Neuronal stem cell (in vitro differentiated cells): Measurements from ENCODE around the gene MFAP2.
A peak's percentile ranks its signal among the peaks of the same experiment; 100 is the strongest.

ENCODE experiments used
- DNase-seq: peaks from one replicate; pipeline ENCODE4 v3.0.0-alpha.2; 2013; ENCODE audit warnings: low spot score
- H2AFZ ChIP-seq: one replicate; pipeline ENCODE4 v1.6.1; 2013; ENCODE audit warnings: mild to moderate bottlenecking, low read length, inconsistent platforms
- H2AK5ac ChIP-seq: 2 replicates; pipeline ENCODE4 v1.6.1; 2013; ENCODE audit warnings: low read depth, mild to moderate bottlenecking, inconsistent platforms, low read length, moderate library complexity, mixed read lengths
- H2BK120ac ChIP-seq: 2 replicates; pipeline ENCODE4 v1.6.1; 2013; ENCODE audit warnings: low read depth, mild to moderate bottlenecking, inconsistent platforms, low read length, moderate library complexity, mixed read lengths
- H2BK12ac ChIP-seq: one replicate; pipeline ENCODE4 v1.6.1; 2013; ENCODE audit warnings: low read length, inconsistent platforms
- H2BK15ac ChIP-seq: 2 replicates; pipeline ENCODE4 v1.6.1; 2013; ENCODE audit warnings: mild to moderate bottlenecking, low read length, inconsistent platforms, mixed read lengths
- H2BK5ac ChIP-seq: one replicate; pipeline ENCODE4 v1.6.1; 2013; ENCODE audit warnings: inconsistent platforms, mild to moderate bottlenecking, low read length, moderate library complexity
- H3K14ac ChIP-seq: one replicate; pipeline ENCODE4 v1.6.1; 2013; ENCODE audit warnings: low read length, inconsistent platforms
- H3K18ac ChIP-seq: 2 replicates; pipeline ENCODE4 v1.6.1; 2013; ENCODE audit warnings: low read length, inconsistent platforms
- H3K23ac ChIP-seq: 2 replicates; pipeline ENCODE4 v1.6.1; 2013; ENCODE audit warnings: low read depth, mild to moderate bottlenecking, mixed read lengths, low read length, inconsistent platforms; ENCODE audit not compliant: poor library complexity
- H3K27ac ChIP-seq: replicated peaks from 3 replicates; pipeline ENCODE4 v1.5.1; 2013; ENCODE audit warnings: low read length, inconsistent platforms
- H3K27me3 ChIP-seq, 3 experiments: 2 replicates each; pipeline ENCODE4 v1.6.1; 2013; ENCODE audit warnings: low read length in 3 of 3, mild to moderate bottlenecking in 2 of 3, inconsistent platforms in 1 of 3, low read depth in 1 of 3, mixed read lengths in 1 of 3, moderate library complexity in 1 of 3; ENCODE audit not compliant: control insufficient read depth in 3 of 3, insufficient read depth in 3 of 3
- H3K36me3 ChIP-seq, 2 donors: replicated peaks in 1 of 2; 2 replicates each; pipeline ENCODE4 v1.6.1; 2013; ENCODE audit warnings: low read length in 2 of 2; ENCODE audit not compliant: control insufficient read depth in 2 of 2, insufficient read depth in 2 of 2
- H3K4ac ChIP-seq: 2 replicates; pipeline ENCODE4 v1.6.1; 2013; ENCODE audit warnings: inconsistent platforms, mild to moderate bottlenecking, low read length, moderate library complexity
- H3K4me1 ChIP-seq, 2 donors: 1 replicate in 1 of 2; 2 replicates in 1 of 2; pipeline ENCODE4 v1.6.1; 2013; ENCODE audit warnings: low read length in 2 of 2, low read depth in 1 of 2; ENCODE audit not compliant: control insufficient read depth in 2 of 2, insufficient read depth in 1 of 2
- H3K4me2 ChIP-seq: one replicate; pipeline ENCODE4 v1.6.1; 2013; ENCODE audit warnings: mild to moderate bottlenecking, low read length, inconsistent platforms; ENCODE audit not compliant: insufficient read depth, poor library complexity, severe bottlenecking
- H3K4me3 ChIP-seq, 2 donors: 2 replicates each; pipeline ENCODE4 v1.5.1; 2013; ENCODE audit warnings: low read length in 2 of 2, mild to moderate bottlenecking in 2 of 2, inconsistent platforms in 1 of 2, moderate library complexity in 1 of 2
- H3K79me1 ChIP-seq: one replicate; pipeline ENCODE4 v1.6.1; 2013; ENCODE audit warnings: low read depth, mild to moderate bottlenecking, inconsistent platforms, low read length, moderate library complexity
- H3K9ac ChIP-seq: one replicate; pipeline ENCODE4 v1.6.1; 2013; ENCODE audit warnings: mild to moderate bottlenecking, low read depth, low read length, inconsistent platforms; ENCODE audit not compliant: poor library complexity
- H3K9me3 ChIP-seq, 2 donors: replicated peaks in 1 of 2; 2 replicates each; pipeline versions ENCODE3 to v1.6.1; 2013; ENCODE audit warnings: low read length in 2 of 2, mild to moderate bottlenecking in 2 of 2, inconsistent platforms in 1 of 2, low read depth in 1 of 2, mixed read lengths in 1 of 2, moderate library complexity in 1 of 2; ENCODE audit not compliant: control insufficient read depth in 2 of 2, insufficient read depth in 1 of 2
- H4K8ac ChIP-seq: one replicate; pipeline ENCODE4 v1.6.1; 2013; ENCODE audit warnings: low read depth, mild to moderate bottlenecking, inconsistent platforms, low read length, moderate library complexity
- H4K91ac ChIP-seq: one replicate; pipeline ENCODE4 v1.6.1; 2013; ENCODE audit warnings: low read length, low read depth, mild to moderate bottlenecking, inconsistent platforms; ENCODE audit not compliant: poor library complexity
- WGBS, 2 donors: extraction: QIAGEN DNeasy Blood & Tissue Kit; methylation state at CpG; one replicate each; pipeline ENCODE4 v1.1.7; 2013; ENCODE audit warnings: missing lambda C conversion rate in 2 of 2, mixed read lengths in 1 of 2; ENCODE audit not compliant: insufficient read length in 2 of 2, insufficient replicate concordance in 1 of 2; ENCODE audit errors: extremely low coverage in 2 of 2; 5-methylcytosine and 5-hydroxymethylcytosine counted together

MFAP2 gene

DNA sequence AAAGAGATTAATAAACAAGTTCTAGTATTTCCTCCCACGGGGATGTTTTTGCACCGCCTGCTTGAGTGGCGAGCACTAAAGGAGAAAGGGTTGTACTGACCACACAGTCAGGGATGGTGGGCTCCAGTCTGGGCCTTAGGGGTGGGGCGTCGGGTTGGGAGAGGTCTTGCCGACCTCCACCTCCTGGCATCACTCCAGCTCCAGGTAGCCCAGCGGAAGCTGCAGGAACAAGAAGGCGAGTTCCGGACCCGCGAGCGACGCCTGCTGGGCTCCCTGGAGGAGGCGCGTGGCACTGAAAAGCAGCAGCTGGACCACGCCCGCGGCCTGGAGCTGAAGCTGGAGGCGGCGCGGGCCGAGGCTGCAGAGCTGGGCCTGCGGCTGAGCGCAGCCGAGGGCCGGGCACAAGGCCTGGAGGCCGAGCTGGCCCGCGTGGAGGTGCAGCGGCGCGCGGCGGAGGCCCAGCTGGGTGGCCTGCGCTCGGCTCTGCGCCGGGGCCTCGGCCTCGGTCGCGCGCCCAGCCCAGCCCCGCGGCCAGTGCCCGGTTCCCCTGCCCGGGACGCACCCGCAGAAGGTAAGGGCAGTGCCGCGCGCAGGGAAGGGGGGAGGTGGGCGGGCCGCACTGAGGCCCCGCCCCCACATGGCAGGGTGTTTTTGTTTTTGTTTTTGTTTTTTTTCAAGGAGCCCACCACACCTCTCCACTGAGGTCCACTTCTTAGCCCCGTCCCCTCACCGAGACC is 19.7 kb downstream of the MFAP2 start:
- peak overlapping the region; percentile 75 for H3K9ac ChIP-seq
- H3K27ac ChIP-seq = peak overlapping the region; percentile 56
- H3K4me3 ChIP-seq = peak overlapping the region in 1 of 2 donors; percentile 72
- DNase-seq = peak; percentile 75
- H3K79me1 ChIP-seq = peaks cover 2% of the 10 kb centered on the region
- peak overlapping the region; percentile 17 for H2BK12ac ChIP-seq
- peak overlapping the region; percentile 58 for H2BK5ac ChIP-seq
- peaks cover 19 to 49% of the 10 kb centered on the region in 2 donors for H3K36me3 ChIP-seq
- H2BK15ac ChIP-seq = no peak overlapping the region
- peaks cover 1 to 7% of the 10 kb centered on the region in 2 donors for H3K4me1 ChIP-seq
- H2AFZ ChIP-seq = no peak overlapping the region
- H3K14ac ChIP-seq = peak overlapping the region; percentile 15
- H2BK120ac ChIP-seq = no peak overlapping the region
- peak overlapping the region; percentile 80 for H3K18ac ChIP-seq
- no peak overlapping the region for H4K91ac ChIP-seq
- H3K23ac ChIP-seq = peak overlapping the region; percentile 89
- no peaks in the 10 kb centered on the region for H3K27me3 ChIP-seq
- H3K9me3 ChIP-seq = no peaks in the 10 kb centered on the region
- H2AK5ac ChIP-seq = peak overlapping the region; percentile 2
- peak overlapping the region; percentile 52 for H3K4me2 ChIP-seq
- no CpG with 5 or more reads among the region's 57 CpGs for WGBS, 2 donors
- H3K4ac ChIP-seq = no peak overlapping the region
- peak overlapping the region; percentile 78 for H4K8ac ChIP-seq

DNA sequence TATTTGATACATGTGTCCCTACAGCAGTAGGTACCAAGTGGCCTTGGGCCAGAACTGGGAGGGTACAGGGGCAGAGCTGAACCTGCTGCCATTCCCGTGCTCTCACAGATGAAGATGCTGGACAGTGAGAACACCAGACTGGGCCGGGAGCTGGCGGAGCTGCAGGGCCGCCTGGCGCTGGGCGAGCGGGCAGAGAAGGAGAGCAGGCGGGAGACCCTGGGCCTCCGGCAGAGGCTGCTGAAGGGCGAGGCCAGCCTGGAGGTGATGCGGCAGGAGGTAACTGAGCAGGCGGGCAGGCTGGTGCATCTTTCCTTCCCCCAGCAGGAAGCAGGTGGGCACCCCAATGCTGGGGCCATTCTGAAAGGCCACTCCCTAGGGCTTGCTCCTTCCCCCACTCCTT is 21.9 kb downstream of the MFAP2 start:
- H2AK5ac ChIP-seq = no peak overlapping the region
- no peak overlapping the region for H3K23ac ChIP-seq
- no CpG with 5 or more reads among the region's 12 CpGs for WGBS, 2 donors
- no peak overlapping the region for H2BK120ac ChIP-seq
- peaks cover 2% of the 10 kb centered on the region for H3K79me1 ChIP-seq
- H2BK12ac ChIP-seq = no peak overlapping the region
- peaks cover 25 to 61% of the 10 kb centered on the region in 2 donors for H3K36me3 ChIP-seq
- H3K14ac ChIP-seq = no peak overlapping the region
- no peak overlapping the region for H2BK15ac ChIP-seq
- H3K27ac ChIP-seq = no peak overlapping the region
- no peak overlapping the region for H3K9ac ChIP-seq
- H3K4ac ChIP-seq = no peak overlapping the region
- H2AFZ ChIP-seq = no peak overlapping the region
- H3K4me2 ChIP-seq = no peak overlapping the region
- H3K4me1 ChIP-seq = peaks cover 6 to 10% of the 10 kb centered on the region in 2 donors
- H3K18ac ChIP-seq = no peak overlapping the region
- no peaks in the 10 kb centered on the region for H3K9me3 ChIP-seq
- no peak overlapping the region for H2BK5ac ChIP-seq
- no peak for DNase-seq
- no peak overlapping the region for H4K8ac ChIP-seq
- no peak overlapping the region for H3K4me3 ChIP-seq
- no peaks in the 10 kb centered on the region for H3K27me3 ChIP-seq
- H4K91ac ChIP-seq = no peak overlapping the region

DNA sequence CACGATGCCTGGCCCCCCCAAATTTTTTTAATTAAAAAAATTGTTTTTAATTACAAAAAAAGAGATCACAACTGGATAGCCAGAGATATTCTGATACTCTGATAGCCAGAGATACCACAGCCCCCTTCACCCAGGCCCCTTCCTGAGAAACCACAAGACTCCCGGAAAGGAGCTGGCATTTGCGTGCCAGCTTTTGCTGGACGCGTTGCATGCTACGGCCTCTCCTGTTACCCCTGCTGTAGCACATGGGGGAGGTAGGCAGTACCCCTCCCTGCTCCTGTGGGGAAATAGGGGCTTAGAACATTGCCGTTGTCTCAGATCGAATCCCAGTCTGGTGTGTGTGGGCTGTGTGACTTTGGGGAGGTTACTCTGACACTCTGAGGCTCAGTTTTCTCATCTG is 22.7 kb downstream of the MFAP2 start:
- DNase-seq = no peak

DNA sequence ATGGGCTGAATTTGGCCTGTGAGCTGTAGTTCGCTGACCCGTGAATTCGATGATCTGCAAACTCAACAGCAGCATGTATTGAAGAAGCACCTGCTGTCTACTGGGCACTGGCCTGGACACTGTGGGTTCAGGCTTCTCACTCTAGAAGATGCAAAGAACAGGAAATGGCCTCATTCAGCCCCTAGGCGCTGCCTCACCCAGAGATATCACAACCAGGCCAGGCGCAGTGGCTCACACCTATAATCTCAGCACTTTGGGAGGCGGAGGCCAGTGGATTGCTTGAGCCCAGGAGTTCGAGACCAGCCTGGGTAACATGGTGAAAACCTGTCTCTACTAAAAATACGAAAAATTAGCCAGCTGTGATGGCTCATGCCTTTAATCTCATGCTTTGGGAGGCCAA is 23.6 kb downstream of the MFAP2 start:
- Histone ChIP-seq H3K9me3 (no peaks in the 10 kb centered on the region), H2BK120ac (no peak overlapping the region), H3K27me3 (no peaks in the 10 kb centered on the region), H3K79me1 (peaks cover 2% of the 10 kb centered on the region), H3K4me1 (peaks cover 9 to 12% of the 10 kb centered on the region in 2 donors), H3K4ac (no peak overlapping the region), H3K4me3 (no peak overlapping the region), H3K36me3 (peaks cover 25 to 54% of the 10 kb centered on the region in 2 donors), H3K14ac (no peak overlapping the region), H4K8ac (no peak overlapping the region), H3K27ac (no peak overlapping the region), H3K23ac (no peak overlapping the region), H2AK5ac (no peak overlapping the region), H2BK5ac (no peak overlapping the region), H2AFZ (no peak overlapping the region), H3K9ac (no peak overlapping the region), H3K18ac (no peak overlapping the region), H4K91ac (no peak overlapping the region), H2BK12ac (no peak overlapping the region), H3K4me2 (no peak overlapping the region), H2BK15ac (no peak overlapping the region)
- DNase-seq = no peak
- no CpG with 5 or more reads among the region's 8 CpGs for WGBS, 2 donors

More for the DNA sequence above, 22.7 kb downstream of the MFAP2 start:
- Histone ChIP-seq H3K23ac (no peak overlapping the region), H4K91ac (no peak overlapping the region), H2BK12ac (no peak overlapping the region), H3K14ac (no peak overlapping the region), H3K4me1 (peaks cover 8 to 12% of the 10 kb centered on the region in 2 donors), H3K4me2 (no peak overlapping the region), H3K27me3 (no peaks in the 10 kb centered on the region), H2BK120ac (no peak overlapping the region), H3K4ac (no peak overlapping the region), H3K18ac (no peak overlapping the region), H2AK5ac (no peak overlapping the region), H4K8ac (no peak overlapping the region), H2BK5ac (no peak overlapping the region), H3K79me1 (peaks cover 2% of the 10 kb centered on the region), H2AFZ (no peak overlapping the region), H3K9me3 (no peaks in the 10 kb centered on the region), H2BK15ac (no peak overlapping the region), H3K27ac (no peak overlapping the region), H3K36me3 (peaks cover 25 to 56% of the 10 kb centered on the region in 2 donors), H3K9ac (no peak overlapping the region), H3K4me3 (no peak overlapping the region)
- WGBS, 2 donors = no CpG with 5 or more reads among the region's 8 CpGs
